PC-9 (cell line): ENCODE measurements around the gene CPA3. TPM values are rescaled to one million over a fixed set of nuclear protein-coding genes. Genes with fewer than 3 reads are reported as not detected.

Source experiments
- BruUV-seq: library from RNA; stranded (reverse); fragments of 400-500 nt; replicated peaks from 2 replicates; lab custom pipeline; 2021; lab: Mats Ljungman, UMichigan
- CTCF ChIA-PET: fragments of 300-600 bp; sonication (Branson Sonifier 250); formaldehyde crosslinking; loops from one replicate; lab custom pipeline; 2022; ENCODE audit warnings: antibody characterized with exemption; lab: Charles Lee
- POLR2A ChIA-PET: fragments of 300-600 bp; sonication (Branson Sonifier 250); formaldehyde crosslinking; loops from one replicate; lab custom pipeline; 2022; ENCODE audit warnings: antibody characterized with exemption; ENCODE audit not compliant: unreplicated experiment; lab: Charles Lee
- DNase-seq, 2 experiments: peaks; one replicate each; pipeline versions ENCODE4 v3.0.0 to v3.0.0-alpha.2; 2015 to 2022; ENCODE audit warnings: mixed read lengths in 1 of 2
- H2AFZ ChIP-seq: fragments of 200-600 bp; sonication (generic); 2 replicates; pipeline ENCODE4 v1.8.1; 2017; ENCODE audit warnings: antibody characterized with exemption
- H3F3A ChIP-seq: fragments of 200-600 bp; sonication (generic); 2 replicates; pipeline ENCODE4 v1.8.1; 2017; ENCODE audit warnings: antibody characterized with exemption, mild to moderate bottlenecking, low read depth; ENCODE audit not compliant: insufficient read depth
- H3K27ac ChIP-seq: fragments of 200-600 bp; sonication (generic); 2 replicates; pipeline ENCODE4 v1.6.1; 2016; ENCODE audit warnings: mixed run types
- H3K27me3 ChIP-seq: fragments of 200-600 bp; sonication (generic); 2 replicates; pipeline ENCODE4 v1.6.1; 2016; ENCODE audit warnings: low read depth, mixed run types; ENCODE audit not compliant: insufficient read depth
- H3K36me3 ChIP-seq: fragments of 200-600 bp; sonication (generic); 2 replicates; pipeline ENCODE4 v1.6.1; 2016; ENCODE audit warnings: low read depth, mixed run types
- H3K4me1 ChIP-seq: fragments of 200-600 bp; sonication (generic); replicated peaks from 2 replicates; pipeline ENCODE4 v1.6.1; 2016; ENCODE audit warnings: mixed run types; ENCODE audit not compliant: insufficient read depth
- H3K4me2 ChIP-seq: fragments of 200-600 bp; sonication (generic); 2 replicates; pipeline ENCODE4 v1.6.1; 2017; ENCODE audit warnings: mixed run types
- H3K4me3 ChIP-seq: fragments of 200-600 bp; sonication (generic); 2 replicates; pipeline ENCODE4 v1.6.1; 2016; ENCODE audit warnings: mixed run types
- H3K79me2 ChIP-seq: fragments of 200-600 bp; sonication (generic); 2 replicates; pipeline ENCODE4 v1.6.1; 2017; ENCODE audit warnings: low read depth, mixed run types
- H3K9me2 ChIP-seq: fragments of 200-600 bp; sonication (generic); 2 replicates; pipeline ENCODE4 v1.8.1; 2017; ENCODE audit warnings: mild to moderate bottlenecking; ENCODE audit not compliant: insufficient read depth
- H3K9me3 ChIP-seq: fragments of 200-600 bp; sonication (generic); 2 replicates; pipeline ENCODE4 v1.8.1; 2016; ENCODE audit warnings: low read depth; ENCODE audit not compliant: insufficient read depth
- H4K20me1 ChIP-seq: fragments of 200-600 bp; sonication (generic); 2 replicates; pipeline ENCODE4 v1.8.1; 2017; ENCODE audit not compliant: insufficient read depth
- EZH2 ChIP-seq: fragments of 200-600 bp; sonication (generic); IDR thresholded peaks from 2 replicates; pipeline ENCODE4 v1.8.0; 2017; ENCODE audit warnings: antibody characterized with exemption, low read depth
- intact Hi-C: fragments of 100-400 bp; cut with micrococcal nuclease; formaldehyde crosslinking; loops from one replicate; pipeline ENCODE4 v1.10.0; 2022; ENCODE audit not compliant: unreplicated experiment
- total RNA-seq: library from RNA; stranded (reverse); gene quantifications from 2 replicates; pipeline ENCODE4 v1.2.3, GENCODE V29; 2021
- TF ChIP-seq, protein P1 (sequence below): fragments of 200-600 bp; sonication (generic); conservative IDR thresholded peaks from 2 replicates; pipeline ENCODE4 v1.6.1; 2017; ENCODE audit warnings: mixed run types, antibody characterized with exemption, mild to moderate bottlenecking, moderate library complexity

CPA3 gene
- total RNA-seq, 1 experiment from 2014 or later, result not detected

- Histone ChIP-seq H3K27ac (no peak overlapping the region), H3K9me3 (no peaks in the 10 kb centered on the region), H3K4me2 (no peak overlapping the region), H3F3A (no peaks in the 10 kb centered on the region), H3K36me3 (no peaks in the 10 kb centered on the region), H3K79me2 (no peaks in the 10 kb centered on the region), H3K27me3 (no peaks in the 10 kb centered on the region), H3K4me3 (no peak overlapping the region), H4K20me1 (no peaks in the 10 kb centered on the region), H2AFZ (no peak overlapping the region), H3K4me1 (peaks cover 17% of the 10 kb centered on the region), H3K9me2 (no peaks in the 10 kb centered on the region)
- BruUV-seq, result no TSS peak
- CTCF ChIA-PET, result no interaction called here
- no peak for DNase-seq
- POLR2A ChIA-PET, result no interaction called here
- TF ChIP-seq, protein P1, sequence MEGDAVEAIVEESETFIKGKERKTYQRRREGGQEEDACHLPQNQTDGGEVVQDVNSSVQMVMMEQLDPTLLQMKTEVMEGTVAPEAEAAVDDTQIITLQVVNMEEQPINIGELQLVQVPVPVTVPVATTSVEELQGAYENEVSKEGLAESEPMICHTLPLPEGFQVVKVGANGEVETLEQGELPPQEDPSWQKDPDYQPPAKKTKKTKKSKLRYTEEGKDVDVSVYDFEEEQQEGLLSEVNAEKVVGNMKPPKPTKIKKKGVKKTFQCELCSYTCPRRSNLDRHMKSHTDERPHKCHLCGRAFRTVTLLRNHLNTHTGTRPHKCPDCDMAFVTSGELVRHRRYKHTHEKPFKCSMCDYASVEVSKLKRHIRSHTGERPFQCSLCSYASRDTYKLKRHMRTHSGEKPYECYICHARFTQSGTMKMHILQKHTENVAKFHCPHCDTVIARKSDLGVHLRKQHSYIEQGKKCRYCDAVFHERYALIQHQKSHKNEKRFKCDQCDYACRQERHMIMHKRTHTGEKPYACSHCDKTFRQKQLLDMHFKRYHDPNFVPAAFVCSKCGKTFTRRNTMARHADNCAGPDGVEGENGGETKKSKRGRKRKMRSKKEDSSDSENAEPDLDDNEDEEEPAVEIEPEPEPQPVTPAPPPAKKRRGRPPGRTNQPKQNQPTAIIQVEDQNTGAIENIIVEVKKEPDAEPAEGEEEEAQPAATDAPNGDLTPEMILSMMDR, result no peak
- no peak for TF ChIP-seq EZH2
- intact Hi-C loops, result no loop called here
Measured at GRCh38 chr3:148906667-148907066, 41.6 kb downstream of the CPA3 start.

GRCh38 chr3:148911173-148911572, 46.1 kb downstream of the CPA3 start:
- H2AFZ ChIP-seq, result no peak overlapping the region
- no peaks in the 10 kb centered on the region for H3K79me2 ChIP-seq
- no TSS peak for BruUV-seq
- no peak overlapping the region for H3K27ac ChIP-seq
- TF ChIP-seq, protein P1, result no peak
- no peak for TF ChIP-seq EZH2
- ChIA-PET POLR2A (no interaction called here), CTCF (no interaction called here)
- no peaks in the 10 kb centered on the region for H3K27me3 ChIP-seq
- H3K9me2 ChIP-seq, result no peaks in the 10 kb centered on the region
- H3K36me3 ChIP-seq, result no peaks in the 10 kb centered on the region
- no peaks in the 10 kb centered on the region for H3K9me3 ChIP-seq
- intact Hi-C loops, result no loop called here
- H3K4me1 ChIP-seq, result no peaks in the 10 kb centered on the region
- H3F3A ChIP-seq, result no peaks in the 10 kb centered on the region
- H3K4me3 ChIP-seq, result no peak overlapping the region
- H3K4me2 ChIP-seq, result no peak overlapping the region
- no peak for DNase-seq
- no peaks in the 10 kb centered on the region for H4K20me1 ChIP-seq

DNA sequence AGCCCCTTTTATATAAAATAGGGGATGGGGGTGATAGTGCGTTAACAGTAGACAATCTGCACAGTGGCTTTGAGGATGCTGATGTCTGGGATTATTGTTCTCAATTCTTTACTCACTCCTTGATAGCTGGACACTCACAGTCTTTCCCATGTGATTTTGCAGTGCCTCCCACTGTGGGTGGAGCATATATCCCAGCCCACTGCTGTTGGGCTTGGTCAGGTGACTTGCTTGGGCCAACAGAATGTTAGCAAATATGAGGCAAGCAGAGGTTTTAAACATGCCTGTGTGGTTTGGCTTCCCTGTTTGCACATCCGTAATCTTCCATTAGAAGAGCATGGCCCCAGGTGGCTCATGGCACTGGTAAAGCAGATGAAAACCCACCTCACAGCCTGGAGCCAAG, 46.5 kb downstream of the CPA3 start:
- Histone ChIP-seq H2AFZ (no peak overlapping the region), H3K4me3 (no peak overlapping the region), H4K20me1 (no peaks in the 10 kb centered on the region), H3K36me3 (no peaks in the 10 kb centered on the region), H3K27ac (no peak overlapping the region), H3K9me2 (no peaks in the 10 kb centered on the region), H3F3A (no peaks in the 10 kb centered on the region), H3K27me3 (no peaks in the 10 kb centered on the region), H3K9me3 (no peaks in the 10 kb centered on the region), H3K4me2 (no peak overlapping the region), H3K4me1 (no peaks in the 10 kb centered on the region), H3K79me2 (no peaks in the 10 kb centered on the region)
- BruUV-seq, result no TSS peak
- no peak for TF ChIP-seq EZH2
- TF ChIP-seq, protein P1, result no peak
- ChIA-PET POLR2A (no interaction called here), CTCF (no interaction called here)
- no peak for DNase-seq
- intact Hi-C loops, result no loop called here
